Measurements from ENCODE around the gene LRRC30. TPM values are rescaled to one million over a fixed set of nuclear protein-coding genes. Genes with fewer than 3 reads are reported as not detected.

The LRRC30 gene
- total RNA-seq, 4 donors from 2014 or later, result not detected

DNA sequence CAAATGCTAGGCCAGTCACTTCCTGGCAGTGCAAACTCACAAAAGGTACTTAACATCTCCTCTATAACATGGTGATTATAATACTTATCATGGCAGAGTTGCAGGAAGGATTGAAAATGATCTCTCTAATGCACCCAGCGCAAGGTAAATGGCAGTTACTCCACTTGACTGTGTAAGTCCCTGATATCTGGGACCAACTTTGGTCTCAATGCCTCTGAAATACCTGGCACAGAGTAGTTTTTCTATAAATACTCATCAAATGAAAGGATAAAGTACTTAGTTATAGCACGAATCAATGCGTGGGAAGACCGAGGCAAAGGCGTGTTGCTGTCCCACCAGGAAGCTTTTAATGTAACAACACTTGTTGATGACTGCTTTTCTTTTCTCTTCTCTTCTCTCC is 24.8 kb downstream of the LRRC30 start:
- H3K27me3 ChIP-seq, result no peaks in the 10 kb centered on the region
- no peak for TF ChIP-seq POLR2A (IDR thresholded peaks at IDR 0.05)
- TF ChIP-seq, protein P1, sequence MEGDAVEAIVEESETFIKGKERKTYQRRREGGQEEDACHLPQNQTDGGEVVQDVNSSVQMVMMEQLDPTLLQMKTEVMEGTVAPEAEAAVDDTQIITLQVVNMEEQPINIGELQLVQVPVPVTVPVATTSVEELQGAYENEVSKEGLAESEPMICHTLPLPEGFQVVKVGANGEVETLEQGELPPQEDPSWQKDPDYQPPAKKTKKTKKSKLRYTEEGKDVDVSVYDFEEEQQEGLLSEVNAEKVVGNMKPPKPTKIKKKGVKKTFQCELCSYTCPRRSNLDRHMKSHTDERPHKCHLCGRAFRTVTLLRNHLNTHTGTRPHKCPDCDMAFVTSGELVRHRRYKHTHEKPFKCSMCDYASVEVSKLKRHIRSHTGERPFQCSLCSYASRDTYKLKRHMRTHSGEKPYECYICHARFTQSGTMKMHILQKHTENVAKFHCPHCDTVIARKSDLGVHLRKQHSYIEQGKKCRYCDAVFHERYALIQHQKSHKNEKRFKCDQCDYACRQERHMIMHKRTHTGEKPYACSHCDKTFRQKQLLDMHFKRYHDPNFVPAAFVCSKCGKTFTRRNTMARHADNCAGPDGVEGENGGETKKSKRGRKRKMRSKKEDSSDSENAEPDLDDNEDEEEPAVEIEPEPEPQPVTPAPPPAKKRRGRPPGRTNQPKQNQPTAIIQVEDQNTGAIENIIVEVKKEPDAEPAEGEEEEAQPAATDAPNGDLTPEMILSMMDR (IDR thresholded peaks at IDR 0.05), result no peak
- no peak overlapping the region for H3K27ac ChIP-seq
- H3K36me3 ChIP-seq, result no peaks in the 10 kb centered on the region
- H3K4me3 ChIP-seq, result no peak overlapping the region
- DNase-seq, result no peak
- intact Hi-C loops (cut with DNase I; ENCODE audit: low total_unique reads), result no loop called here
- no peaks in the 10 kb centered on the region for H3K4me1 ChIP-seq
- H3K9me3 ChIP-seq, result no peaks in the 10 kb centered on the region

DNA sequence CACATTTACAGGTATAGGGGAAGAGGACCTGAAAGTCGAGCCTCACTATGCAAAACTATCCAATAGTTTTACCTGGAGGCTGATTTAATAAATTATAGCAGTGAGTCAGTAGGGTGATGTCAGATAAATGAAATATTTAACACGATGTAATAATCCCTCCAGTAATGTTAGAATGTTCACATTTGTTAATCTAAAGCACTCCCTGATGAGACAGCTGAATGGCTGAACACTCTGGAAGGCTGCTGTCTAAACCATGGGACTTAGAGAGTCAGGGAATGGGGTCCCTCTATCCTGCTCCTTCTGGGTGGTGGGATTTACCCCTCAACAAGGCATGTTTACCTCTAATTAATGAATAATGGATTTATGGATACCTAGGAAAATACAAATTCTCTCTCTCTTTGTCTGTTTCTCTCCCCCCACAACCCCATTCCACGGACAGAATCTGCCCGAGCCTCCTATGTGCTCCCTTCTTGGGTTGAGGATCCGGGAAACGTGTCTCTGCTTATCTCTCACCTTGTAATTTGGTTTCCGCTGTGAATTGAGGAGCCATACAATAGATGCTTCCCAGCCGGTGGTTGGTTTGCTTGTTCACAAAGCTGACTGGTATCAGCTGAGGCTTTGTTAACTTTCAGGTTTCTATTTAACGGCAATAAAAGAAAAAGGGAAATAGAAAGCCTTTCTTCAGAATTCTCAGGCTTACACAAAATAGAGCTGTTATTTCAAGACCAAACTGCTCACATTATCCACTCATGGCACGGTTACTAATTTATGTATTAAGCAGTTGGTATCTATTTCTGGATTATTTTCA is 25.9 kb downstream of the LRRC30 start:
- H3K27ac ChIP-seq, result no peak overlapping the region
- H3K27me3 ChIP-seq, result no peaks in the 10 kb centered on the region
- H3K4me1 ChIP-seq, result no peaks in the 10 kb centered on the region
- no peak overlapping the region for H3K4me3 ChIP-seq
- H3K9me3 ChIP-seq, result no peaks in the 10 kb centered on the region
- DNase-seq, result no peak
- intact Hi-C loops (cut with DNase I; ENCODE audit: low total_unique reads), result no loop called here
- no peaks in the 10 kb centered on the region for H3K36me3 ChIP-seq
- TF ChIP-seq, protein P1 (IDR thresholded peaks at IDR 0.05), result no peak
- no peak for TF ChIP-seq POLR2A (IDR thresholded peaks at IDR 0.05)

DNA sequence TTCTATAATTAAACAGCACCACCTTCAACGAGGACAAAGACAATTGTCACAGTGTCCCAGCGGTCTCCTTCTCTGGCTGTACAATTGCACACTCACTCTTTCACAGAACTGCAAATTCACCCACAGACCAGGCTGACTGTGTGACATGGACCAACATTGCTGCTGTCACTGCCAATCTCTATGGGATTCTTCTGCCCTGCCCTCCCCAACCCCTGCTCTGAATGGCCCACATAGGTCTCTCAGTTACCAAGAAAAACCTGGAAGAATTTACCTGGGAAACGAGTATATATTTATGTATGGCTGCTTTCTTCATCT is 26.5 kb downstream of the LRRC30 start:
- no peak for DNase-seq
- Histone ChIP-seq H3K9me3 (no peaks in the 10 kb centered on the region), H3K36me3 (no peaks in the 10 kb centered on the region), H3K4me1 (no peaks in the 10 kb centered on the region), H3K4me3 (no peak overlapping the region), H3K27me3 (no peaks in the 10 kb centered on the region), H3K27ac (no peak overlapping the region)
- TF ChIP-seq POLR2A (IDR thresholded peaks at IDR 0.05), result no peak
- TF ChIP-seq, protein P1 (IDR thresholded peaks at IDR 0.05), result no peak
- intact Hi-C loops (cut with DNase I; ENCODE audit: low total_unique reads), result no loop called here

DNA sequence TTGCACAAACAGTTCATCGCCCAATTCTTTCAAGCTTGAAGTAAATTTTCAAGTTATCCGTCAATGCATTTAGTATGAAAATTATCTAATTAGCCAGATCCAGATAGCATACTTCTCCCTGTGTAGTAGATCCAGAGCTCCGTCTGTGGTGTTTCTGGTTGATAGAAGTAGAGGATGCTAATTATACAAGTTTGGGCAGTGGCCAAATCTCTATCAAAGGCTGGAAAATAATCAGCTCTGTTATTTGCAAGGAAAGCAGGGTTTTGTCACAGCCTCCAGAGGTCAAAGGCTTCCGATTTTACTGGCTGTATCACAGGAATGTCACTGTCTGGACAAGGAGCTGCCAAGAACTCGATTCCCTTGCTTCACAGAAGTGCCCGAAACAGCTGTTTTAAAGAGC is 28.6 kb downstream of the LRRC30 start:
- Histone ChIP-seq H3K36me3 (no peaks in the 10 kb centered on the region), H3K4me3 (no peak overlapping the region), H3K27me3 (no peaks in the 10 kb centered on the region), H3K27ac (no peak overlapping the region), H3K4me1 (no peaks in the 10 kb centered on the region), H3K9me3 (no peaks in the 10 kb centered on the region)
- TF ChIP-seq, protein P1 (IDR thresholded peaks at IDR 0.05), result no peak
- no peak for TF ChIP-seq POLR2A (IDR thresholded peaks at IDR 0.05)
- DNase-seq, result no peak
- intact Hi-C loops (cut with DNase I; ENCODE audit: low total_unique reads), result no loop called here

DNA sequence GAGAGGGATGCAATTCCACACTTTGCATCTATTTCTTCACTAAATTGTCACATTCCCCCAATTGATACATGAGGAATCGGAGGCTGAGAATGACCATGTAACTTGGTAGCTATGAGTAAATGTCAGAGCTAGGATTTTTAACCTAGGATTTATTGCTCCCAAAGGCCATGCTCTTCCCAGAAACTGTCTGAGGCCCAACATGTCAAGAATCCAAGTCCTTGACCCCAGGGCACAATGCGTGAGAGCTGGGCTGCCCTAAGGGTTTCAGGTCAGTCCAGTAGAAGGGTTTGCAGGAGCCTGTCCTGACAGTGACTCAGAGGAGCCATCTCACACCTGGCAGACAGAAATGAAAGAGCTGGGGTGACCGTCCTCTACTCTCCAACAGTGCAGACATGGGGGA is 30.3 kb downstream of the LRRC30 start:
- Histone ChIP-seq H3K4me3 (no peak overlapping the region), H3K27me3 (no peaks in the 10 kb centered on the region), H3K4me1 (no peaks in the 10 kb centered on the region), H3K9me3 (no peaks in the 10 kb centered on the region), H3K27ac (no peak overlapping the region), H3K36me3 (no peaks in the 10 kb centered on the region)
- TF ChIP-seq, protein P1 (IDR thresholded peaks at IDR 0.05), result no peak
- no peak for TF ChIP-seq POLR2A (IDR thresholded peaks at IDR 0.05)
- intact Hi-C loops (cut with DNase I; ENCODE audit: low total_unique reads), result no loop called here
- no peak for DNase-seq

All from uterus (tissue), 4 donors.